ENCODE results near the gene ARL6IP6. TPM values are rescaled to one million over a fixed set of nuclear protein-coding genes. Genes with fewer than 3 reads are reported as not detected.

ARL6IP6 gene
- total RNA-seq, 6 experiments from 2014 or later = 9.2 to 32.0 (median 24.3) TPM

DNA sequence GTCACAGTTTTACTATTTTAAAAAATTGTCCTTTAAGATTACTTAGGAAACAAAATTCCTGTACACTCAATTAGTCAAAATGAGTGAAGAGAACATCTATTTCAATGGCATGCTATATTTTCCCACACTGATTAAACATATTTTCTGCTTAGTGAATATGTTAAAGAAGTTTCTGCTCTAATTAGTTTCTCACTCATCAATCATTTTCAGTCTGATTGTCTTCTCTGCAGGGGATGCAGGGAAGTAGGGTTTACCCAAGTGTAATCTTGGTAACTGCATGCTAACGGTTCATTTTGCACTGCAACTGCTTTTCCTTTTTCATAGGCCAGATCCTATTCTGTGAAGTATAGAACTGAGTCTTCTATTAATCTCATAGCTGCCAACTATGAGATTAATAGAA is 78.5 kb downstream of the ARL6IP6 start:
- Mint-ChIP-seq H3K9me3 (no peaks in the 10 kb centered on the region), H3K4me3 (no peak overlapping the region), H3K27ac (no peak overlapping the region), H3K4me1 (ENCODE audit: low read depth) (peaks cover 9% of the 10 kb centered on the region; the same call in 1 of the 2 replicates), H3K27me3 (ENCODE audit: insufficient read depth) (peaks cover 3% of the 10 kb centered on the region), H3K36me3 (ENCODE audit: low read depth) (no peaks in the 10 kb centered on the region; the same call in 1 of the 2 replicates)
- TF ChIP-seq, protein P1, sequence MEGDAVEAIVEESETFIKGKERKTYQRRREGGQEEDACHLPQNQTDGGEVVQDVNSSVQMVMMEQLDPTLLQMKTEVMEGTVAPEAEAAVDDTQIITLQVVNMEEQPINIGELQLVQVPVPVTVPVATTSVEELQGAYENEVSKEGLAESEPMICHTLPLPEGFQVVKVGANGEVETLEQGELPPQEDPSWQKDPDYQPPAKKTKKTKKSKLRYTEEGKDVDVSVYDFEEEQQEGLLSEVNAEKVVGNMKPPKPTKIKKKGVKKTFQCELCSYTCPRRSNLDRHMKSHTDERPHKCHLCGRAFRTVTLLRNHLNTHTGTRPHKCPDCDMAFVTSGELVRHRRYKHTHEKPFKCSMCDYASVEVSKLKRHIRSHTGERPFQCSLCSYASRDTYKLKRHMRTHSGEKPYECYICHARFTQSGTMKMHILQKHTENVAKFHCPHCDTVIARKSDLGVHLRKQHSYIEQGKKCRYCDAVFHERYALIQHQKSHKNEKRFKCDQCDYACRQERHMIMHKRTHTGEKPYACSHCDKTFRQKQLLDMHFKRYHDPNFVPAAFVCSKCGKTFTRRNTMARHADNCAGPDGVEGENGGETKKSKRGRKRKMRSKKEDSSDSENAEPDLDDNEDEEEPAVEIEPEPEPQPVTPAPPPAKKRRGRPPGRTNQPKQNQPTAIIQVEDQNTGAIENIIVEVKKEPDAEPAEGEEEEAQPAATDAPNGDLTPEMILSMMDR (IDR thresholded peaks at IDR 0.05) = no peak
- no peak for DNase-seq

DNA sequence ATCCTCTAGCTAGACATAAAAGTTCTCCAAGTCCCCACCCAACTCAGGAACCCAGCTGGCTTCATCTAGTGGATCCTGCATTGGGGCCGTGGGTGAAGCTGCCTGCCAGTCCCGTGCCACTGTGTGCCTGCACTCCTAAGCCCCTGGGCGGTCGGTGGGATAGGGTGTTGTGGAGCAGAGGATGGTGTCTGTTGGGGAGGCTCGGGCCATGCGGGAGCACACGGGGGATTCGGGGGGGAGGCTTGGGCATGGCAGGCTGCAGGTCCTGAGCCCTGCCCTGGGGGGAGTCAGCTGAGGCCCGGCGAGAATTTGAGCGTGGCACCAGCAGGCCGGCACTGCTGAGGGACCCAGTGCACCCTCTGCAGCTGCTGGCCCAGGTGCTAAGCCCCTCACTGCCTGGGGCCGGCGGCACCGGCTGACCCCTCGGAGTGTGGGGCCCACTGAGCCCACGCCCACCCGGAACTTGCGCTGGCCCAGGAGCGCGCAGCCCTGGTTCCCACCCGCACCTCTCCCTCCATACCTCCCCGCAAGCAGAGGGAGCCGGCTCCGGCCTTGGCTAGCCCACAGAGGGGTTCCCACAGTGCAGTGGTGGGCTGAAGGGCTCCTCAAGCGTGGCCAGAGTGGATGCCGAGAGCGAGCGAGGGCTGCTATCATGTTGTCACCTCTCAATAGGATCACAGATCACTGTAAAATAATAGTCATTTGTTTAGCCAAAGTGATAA is 86.4 kb downstream of the ARL6IP6 start:
- DNase-seq = no peak
- TF ChIP-seq, protein P1 (IDR thresholded peaks at IDR 0.05) = no peak
- H3K4me1 Mint-ChIP-seq (ENCODE audit: low read depth) = peaks cover 15% of the 10 kb centered on the region; the same call in 1 of the 2 replicates
- peaks cover 4% of the 10 kb centered on the region; the same call in 1 of the 2 replicates for H3K36me3 Mint-ChIP-seq (ENCODE audit: low read depth)
- H3K9me3 Mint-ChIP-seq = no peaks in the 10 kb centered on the region; the same call in 1 of the 2 replicates
- no peak overlapping the region for H3K4me3 Mint-ChIP-seq
- H3K27me3 Mint-ChIP-seq (ENCODE audit: insufficient read depth) = no peaks in the 10 kb centered on the region; the same call in 1 of the 2 replicates
- no peak overlapping the region for H3K27ac Mint-ChIP-seq

DNA sequence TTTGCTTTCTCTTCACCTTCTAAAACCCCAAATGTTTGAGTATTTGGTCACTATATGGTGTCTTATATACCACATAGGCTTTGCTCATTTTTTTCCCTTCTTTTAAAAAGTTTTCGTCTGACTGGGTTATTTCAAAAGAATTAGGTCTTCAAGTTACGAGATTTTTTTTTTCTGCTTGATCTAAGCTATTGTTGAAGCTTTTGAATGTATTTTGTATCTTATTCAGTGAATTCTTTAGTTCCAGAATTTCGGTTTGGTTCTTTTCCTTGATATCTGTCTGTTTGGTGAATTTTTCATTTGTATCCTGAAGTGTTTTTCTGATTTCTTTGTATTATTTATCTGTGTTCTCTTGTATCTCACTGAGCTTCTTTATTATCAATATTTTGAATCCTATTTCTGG is 93.5 kb downstream of the ARL6IP6 start:
- H3K27me3 Mint-ChIP-seq (ENCODE audit: insufficient read depth) = no peaks in the 10 kb centered on the region; the same call in none of the 2 replicates
- H3K36me3 Mint-ChIP-seq (ENCODE audit: low read depth) = peaks cover 12% of the 10 kb centered on the region; the same call in 1 of the 2 replicates
- TF ChIP-seq, protein P1 (IDR thresholded peaks at IDR 0.05) = no peak
- no peak overlapping the region for H3K4me3 Mint-ChIP-seq
- no peak overlapping the region for H3K27ac Mint-ChIP-seq
- peaks cover 15% of the 10 kb centered on the region; the same call in 1 of the 2 replicates for H3K4me1 Mint-ChIP-seq (ENCODE audit: low read depth)
- no peak for DNase-seq
- H3K9me3 Mint-ChIP-seq = peaks cover 18% of the 10 kb centered on the region

Other genes with a start within 250 kb of the ARL6IP6 start
- gene PRPF40A, start 1.2 kb upstream of the ARL6IP6 start, total RNA-seq (2021; fragmentation: NEBNext Ultra II Directional; extraction: Animal tissue kit (Norgen Biotek cat#: 25700)) = 100 to 1,000 TPM in 3 of 6 experiments, 10 to 100 TPM in 3; 88.8 to 105 (median 99.1) TPM

All from HFFc6 (cell line).